Vagina (tissue), 2 donors: Measurements from ENCODE around the gene DIO3.

ENCODE experiments used
- POLR2A ChIP-seq, 2 donors: fragments of 450-650 bp; IDR thresholded peaks; one replicate each; pipeline ENCODE4 v1.6.1; 2017; ENCODE audit warnings: antibody characterized with exemption in 2 of 2, mild to moderate bottlenecking in 2 of 2, moderate library complexity in 2 of 2
- POLR2AphosphoS5 ChIP-seq, 2 donors: sonication (generic); formaldehyde crosslinking; IDR thresholded peaks; one replicate each; pipeline ENCODE4 v1.9.0; 2017; ENCODE audit warnings: antibody characterized with exemption in 2 of 2, mild to moderate bottlenecking in 2 of 2, low read depth in 1 of 2; ENCODE audit not compliant: insufficient read depth in 1 of 2
- TF ChIP-seq, protein P1 (sequence below), 3 experiments: fragments of 450-650 bp in 2 of 3; fragments of 200-600 bp in 1 of 3; sonication (generic) in 1 of 3; IDR thresholded peaks; one replicate each; pipeline ENCODE4 v1.5.1; 2017 to 2019; ENCODE audit warnings: antibody characterized with exemption in 3 of 3, mild to moderate bottlenecking in 2 of 3, moderate library complexity in 2 of 3

DNA sequence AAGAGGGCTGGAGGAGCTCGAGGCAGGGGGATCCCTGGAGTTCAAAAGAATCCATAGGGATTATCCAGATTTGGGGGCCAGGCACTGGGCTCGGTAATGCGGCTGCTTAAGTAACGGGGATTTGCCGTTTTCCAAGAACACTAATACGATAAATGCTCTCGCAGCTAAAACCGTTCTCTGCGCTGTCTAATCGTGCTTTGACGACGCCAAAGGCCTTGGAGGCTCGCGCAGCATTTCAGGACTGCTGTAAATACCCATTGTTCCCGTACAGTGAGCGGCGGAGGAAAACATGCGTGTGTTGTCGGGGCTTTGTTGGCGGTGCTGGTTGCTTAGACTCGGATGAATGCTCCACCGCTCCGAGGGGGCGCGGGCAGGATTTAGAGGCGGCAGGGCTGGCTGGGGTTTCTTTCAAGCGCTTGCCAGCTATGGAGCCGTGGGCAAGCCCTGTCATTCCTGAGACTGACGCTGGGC lies 26.2 kb downstream of the DIO3 start:
- TF ChIP-seq, protein P1, sequence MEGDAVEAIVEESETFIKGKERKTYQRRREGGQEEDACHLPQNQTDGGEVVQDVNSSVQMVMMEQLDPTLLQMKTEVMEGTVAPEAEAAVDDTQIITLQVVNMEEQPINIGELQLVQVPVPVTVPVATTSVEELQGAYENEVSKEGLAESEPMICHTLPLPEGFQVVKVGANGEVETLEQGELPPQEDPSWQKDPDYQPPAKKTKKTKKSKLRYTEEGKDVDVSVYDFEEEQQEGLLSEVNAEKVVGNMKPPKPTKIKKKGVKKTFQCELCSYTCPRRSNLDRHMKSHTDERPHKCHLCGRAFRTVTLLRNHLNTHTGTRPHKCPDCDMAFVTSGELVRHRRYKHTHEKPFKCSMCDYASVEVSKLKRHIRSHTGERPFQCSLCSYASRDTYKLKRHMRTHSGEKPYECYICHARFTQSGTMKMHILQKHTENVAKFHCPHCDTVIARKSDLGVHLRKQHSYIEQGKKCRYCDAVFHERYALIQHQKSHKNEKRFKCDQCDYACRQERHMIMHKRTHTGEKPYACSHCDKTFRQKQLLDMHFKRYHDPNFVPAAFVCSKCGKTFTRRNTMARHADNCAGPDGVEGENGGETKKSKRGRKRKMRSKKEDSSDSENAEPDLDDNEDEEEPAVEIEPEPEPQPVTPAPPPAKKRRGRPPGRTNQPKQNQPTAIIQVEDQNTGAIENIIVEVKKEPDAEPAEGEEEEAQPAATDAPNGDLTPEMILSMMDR (IDR thresholded peaks at IDR 0.05), result no peak
- no peak for TF ChIP-seq POLR2AphosphoS5 (IDR thresholded peaks at IDR 0.05; ENCODE audit: insufficient read depth in 1 of 2, low read depth in 1 of 2)
- TF ChIP-seq POLR2A (IDR thresholded peaks at IDR 0.05), result no peak
